ENCODE data around the gene FAM200C.

Gene FAM200C

DNA sequence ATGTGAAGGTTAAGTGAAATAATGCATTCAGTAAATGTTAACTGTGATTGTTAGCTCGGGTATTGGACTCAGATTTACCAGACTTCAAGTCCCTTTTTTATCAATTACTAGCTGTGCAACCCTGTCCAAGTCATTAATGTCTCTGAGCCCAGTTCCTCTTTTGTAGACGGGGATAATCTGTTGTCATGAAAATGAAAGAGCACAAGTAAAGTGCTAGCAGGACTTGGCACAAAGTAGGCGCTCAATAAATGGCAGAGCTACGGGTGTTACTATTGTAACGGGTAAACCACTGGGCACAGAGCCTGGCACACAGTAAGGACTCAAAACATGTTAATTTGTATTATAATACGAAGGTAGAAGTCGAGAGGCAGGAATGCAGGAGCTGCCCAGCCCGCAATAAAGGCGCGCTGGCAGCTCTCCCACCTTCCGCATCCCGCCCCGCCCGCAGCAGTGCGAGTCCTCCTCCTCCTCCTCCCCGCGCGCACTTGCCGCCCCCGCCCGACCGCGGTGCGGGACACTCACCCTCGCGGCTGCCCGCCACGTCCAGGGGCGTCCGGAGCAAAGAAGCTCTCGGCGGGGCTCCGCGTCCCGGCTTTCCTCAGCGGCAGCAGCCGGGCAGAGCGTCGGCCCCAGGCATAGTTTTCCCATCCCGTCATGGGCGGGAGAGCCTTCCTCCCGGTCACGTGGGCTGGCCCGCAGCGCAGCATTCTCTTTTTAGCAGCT is 29.7 kb downstream of the FAM200C start, which contains the start of gene C1QTNF2:
C1QTNF2 (minus strand) TSS at position 637 of the 723 bp plus-strand sequence. CDS start 15,615 bp downstream, outside the sequence.
- H3K4me3 ChIP-seq (replicated peaks; ENCODE audit: low read depth, low read length), result peak within 1 kb of the TSS; percentile 53
- DNase-seq (ENCODE audit: low read depth), result peak; percentile 58
- TF ChIP-seq CTCF (IDR thresholded peaks at IDR 0.05; ENCODE audit: low read length, missing control alignments), result no peak

- no peak for DNase-seq (ENCODE audit: low read depth)
- H3K4me3 ChIP-seq (replicated peaks; ENCODE audit: low read depth, low read length), result no peak overlapping the region
- no peak for TF ChIP-seq CTCF (IDR thresholded peaks at IDR 0.05; ENCODE audit: low read length, missing control alignments)
Measured at GRCh38 chr5:160367885-160368284, 32.0 kb downstream of the FAM200C start.

GRCh38 chr5:160367261-160367660 is 32.6 kb downstream of the FAM200C start:
- no peak for DNase-seq (ENCODE audit: low read depth)
- H3K4me3 ChIP-seq (replicated peaks; ENCODE audit: low read depth, low read length), result no peak overlapping the region
- no peak for TF ChIP-seq CTCF (IDR thresholded peaks at IDR 0.05; ENCODE audit: low read length, missing control alignments)

GRCh38 chr5:160366230-160366629 is 33.6 kb downstream of the FAM200C start:
- TF ChIP-seq CTCF (IDR thresholded peaks at IDR 0.05; ENCODE audit: low read length, missing control alignments), result no peak
- no peak overlapping the region for H3K4me3 ChIP-seq (replicated peaks; ENCODE audit: low read depth, low read length)
- no peak for DNase-seq (ENCODE audit: low read depth)

- H3K4me3 ChIP-seq (replicated peaks; ENCODE audit: low read depth, low read length), result no peak overlapping the region
- DNase-seq (ENCODE audit: low read depth), result no peak
- no peak for TF ChIP-seq CTCF (IDR thresholded peaks at IDR 0.05; ENCODE audit: low read length, missing control alignments)
Measured at GRCh38 chr5:160363660-160364395, 36.0 kb downstream of the FAM200C start.

DNA sequence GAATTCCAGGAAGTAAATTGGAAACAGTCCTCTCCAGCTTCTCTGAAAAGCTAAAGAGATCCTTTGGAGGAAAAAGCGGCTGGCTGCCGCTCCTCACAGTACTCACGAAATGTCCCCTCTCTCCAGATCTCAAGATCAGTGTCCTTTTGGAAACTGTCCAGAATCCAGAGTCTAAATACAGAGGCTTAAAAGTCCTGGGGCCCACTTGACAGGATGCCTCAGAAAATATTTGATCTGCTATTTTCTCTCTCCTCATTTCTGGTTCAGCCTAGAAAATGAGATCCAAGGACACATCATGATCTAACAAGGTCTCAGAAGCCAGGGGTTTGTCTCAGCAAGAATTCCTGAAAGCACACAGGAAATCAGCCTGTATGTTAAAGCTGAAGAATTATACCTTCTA is 36.6 kb downstream of the FAM200C start:
- TF ChIP-seq CTCF (IDR thresholded peaks at IDR 0.05; ENCODE audit: low read length, missing control alignments), result no peak
- no peak for DNase-seq (ENCODE audit: low read depth)
- H3K4me3 ChIP-seq (replicated peaks; ENCODE audit: low read depth, low read length), result no peak overlapping the region
